Activated CD8-positive, alpha-beta memory T cell treated with anti-CD3 and anti-CD28 coated beads for 24 hours (primary cell): ENCODE data around the gene TRMT44.

Experiments
- DNase-seq: peaks from one replicate; pipeline ENCODE4 v3.0.0-alpha.2; 2020

TRMT44 gene

DNA sequence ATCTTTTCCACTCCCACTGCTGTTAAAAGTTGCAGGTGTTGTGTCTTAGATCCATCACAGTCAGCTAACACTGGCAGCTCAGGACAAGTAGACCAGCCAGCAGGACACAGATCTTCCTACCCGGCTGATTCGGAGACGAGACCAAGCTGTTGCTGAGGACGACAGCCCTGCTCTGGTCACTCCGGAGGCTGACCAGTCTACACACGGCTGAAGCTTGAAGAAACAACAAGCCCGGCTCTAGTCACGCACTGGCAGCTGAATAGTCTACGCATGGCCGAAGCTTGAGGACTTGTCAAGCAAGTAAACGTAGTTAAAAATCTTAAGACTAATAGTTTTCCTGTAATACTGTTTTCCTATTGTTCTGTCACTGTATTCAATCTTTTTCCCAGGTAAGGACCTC, 1.8 kb upstream of the TRMT44 start:
- DNase-seq: no peak

DNA sequence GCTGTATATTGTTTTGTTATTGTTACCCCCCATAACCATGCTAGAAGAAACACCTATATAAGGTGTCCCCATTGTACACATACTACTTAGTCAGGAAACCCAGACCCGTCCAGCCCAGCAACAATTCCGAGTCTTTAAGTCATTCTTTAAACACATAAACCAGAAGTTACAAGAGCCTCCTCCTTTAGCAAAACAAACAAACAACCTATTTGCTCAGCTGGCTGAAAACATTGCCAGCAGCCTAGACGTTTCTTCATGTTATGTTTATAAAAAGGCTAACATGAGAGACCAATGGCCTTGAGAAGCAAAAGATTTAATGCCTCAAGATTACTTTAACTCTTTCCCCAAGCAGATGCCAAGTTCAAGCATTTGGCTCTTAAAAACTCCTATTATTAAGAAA, 1.4 kb upstream of the TRMT44 start:
- no peak for DNase-seq

DNA sequence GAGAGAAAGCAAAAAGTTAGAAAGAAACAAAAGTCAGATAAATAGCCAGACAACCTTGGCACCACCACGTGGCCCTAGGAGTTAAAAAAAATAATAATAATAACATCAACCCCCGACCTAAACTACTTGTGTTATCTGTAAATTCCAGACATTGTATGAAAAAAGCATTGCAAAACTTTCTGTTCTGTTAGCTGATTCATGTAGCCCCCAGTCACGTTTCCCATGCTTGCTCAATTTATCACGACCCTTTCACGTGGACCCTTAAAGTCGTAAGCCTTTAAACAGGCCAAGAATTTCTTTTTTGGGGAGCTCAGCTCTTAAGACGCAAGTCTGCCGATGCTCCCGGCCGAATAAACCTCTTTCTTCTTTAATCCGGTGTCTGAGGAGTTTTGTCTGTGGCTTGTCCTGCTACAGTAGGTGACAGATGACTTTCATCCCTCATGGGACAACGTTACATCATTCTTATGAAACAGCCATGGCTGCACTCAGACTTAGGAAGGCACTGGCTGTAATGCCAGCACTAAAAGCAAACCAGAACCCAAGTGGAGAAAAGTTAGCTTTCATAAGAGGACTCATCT, 574 bp upstream of the TRMT44 start:
- DNase-seq: no peak

DNA sequence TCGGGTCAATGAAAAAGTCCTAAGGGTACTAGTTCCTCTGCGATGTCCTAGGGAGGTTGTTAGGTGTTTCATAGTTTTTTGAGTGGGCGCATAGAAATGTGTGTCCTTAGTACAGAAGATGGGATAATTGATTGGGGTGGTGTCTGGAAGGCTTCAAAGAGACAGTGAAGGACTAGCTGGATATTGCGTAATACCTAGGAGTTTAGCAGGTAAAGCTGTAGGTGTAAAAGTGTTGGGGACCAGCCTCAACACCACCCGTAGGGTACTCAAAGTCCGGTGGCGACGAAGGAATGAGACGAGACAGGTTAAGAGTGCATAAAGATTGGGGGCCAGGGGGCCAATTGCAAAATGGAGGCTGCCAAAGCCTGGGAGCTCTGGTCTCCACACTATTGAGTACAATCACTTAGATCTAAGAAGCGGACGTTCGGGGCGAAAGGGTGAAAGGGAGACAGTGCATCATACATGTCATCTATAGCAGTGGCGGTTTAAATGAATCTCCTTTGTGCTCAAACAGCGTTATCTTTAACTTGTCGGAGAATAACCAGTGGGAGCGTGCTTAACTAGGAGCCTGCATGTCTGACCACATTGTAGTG, 1.0 kb downstream of the TRMT44 start:
- no peak for DNase-seq

DNA sequence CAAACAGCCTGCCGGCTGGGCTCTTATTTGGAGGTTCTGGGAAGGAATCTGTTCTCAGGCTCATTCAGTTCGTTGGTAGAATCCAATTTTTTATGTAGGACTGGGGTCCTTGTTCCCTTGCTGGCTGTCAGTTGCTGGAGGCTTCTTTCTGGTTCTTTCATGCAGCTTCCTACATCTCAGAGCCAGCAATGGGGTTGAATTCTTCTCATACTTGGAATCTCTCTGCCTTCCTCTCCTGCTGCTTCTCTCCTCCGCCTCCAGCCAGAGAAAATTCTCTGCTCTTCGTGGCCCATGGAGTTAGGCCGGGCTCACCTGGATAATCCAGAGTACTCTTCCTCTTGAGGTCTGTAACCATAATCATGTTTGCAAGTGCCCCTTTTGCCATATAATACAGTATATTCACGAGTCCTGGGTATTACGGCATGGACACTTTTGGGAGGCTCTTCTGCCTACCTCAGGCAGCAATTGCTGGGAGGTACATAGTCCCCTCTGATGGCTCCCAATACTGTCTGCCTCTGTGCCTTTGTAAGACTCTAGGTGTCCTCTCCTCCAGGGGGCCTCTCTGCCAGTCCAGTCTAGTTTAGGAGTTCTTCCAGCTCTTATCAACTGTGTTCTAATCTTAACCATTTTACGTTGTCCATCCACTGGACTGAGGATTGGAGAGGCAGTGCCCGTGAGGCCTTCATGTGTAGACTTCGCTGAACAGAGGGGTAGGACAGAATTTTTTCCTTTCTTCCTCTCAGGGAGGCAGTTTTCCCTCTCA, 2.2 kb downstream of the TRMT44 start:
- DNase-seq: no peak

DNA sequence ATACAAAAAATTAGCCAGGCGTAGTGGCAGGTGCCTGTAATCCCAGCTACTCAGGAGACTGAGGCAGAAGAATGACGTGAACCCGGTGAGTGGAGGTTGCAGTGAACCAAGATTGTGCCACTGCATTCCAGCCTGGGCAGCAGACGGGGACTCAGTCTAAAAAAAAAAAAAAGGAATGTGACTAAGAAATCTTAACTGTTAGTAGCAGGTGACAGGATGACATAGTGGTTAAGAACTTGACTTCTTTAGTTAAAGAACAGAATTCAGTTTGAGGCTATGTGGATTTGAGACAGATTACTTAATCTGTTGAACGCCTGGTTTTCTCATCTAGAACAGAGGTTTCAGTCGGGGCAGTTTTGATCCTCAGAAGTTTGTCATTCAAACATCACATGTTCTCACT, 3.2 kb downstream of the TRMT44 start:
- no peak for DNase-seq

DNA sequence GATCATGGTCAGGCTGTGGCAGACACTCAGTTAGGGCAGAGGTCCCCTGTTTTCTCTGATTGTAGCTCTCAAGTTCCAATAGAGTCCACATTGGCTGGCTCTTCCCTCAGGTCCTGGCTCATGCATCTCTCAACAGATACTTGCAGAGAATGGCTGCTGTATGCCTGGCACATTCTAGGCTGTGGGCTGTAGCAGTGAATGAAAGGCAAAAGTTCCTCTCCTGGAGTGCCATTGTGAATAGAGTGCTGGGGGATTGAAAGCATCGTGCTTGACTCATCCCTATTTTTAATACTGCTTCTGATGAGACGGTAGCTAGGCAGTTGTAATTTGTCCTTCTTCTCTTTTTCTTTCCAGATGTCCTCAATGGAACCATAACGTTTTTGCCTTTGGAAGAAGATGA, 5.5 kb downstream of the TRMT44 start:
- no peak for DNase-seq

DNA sequence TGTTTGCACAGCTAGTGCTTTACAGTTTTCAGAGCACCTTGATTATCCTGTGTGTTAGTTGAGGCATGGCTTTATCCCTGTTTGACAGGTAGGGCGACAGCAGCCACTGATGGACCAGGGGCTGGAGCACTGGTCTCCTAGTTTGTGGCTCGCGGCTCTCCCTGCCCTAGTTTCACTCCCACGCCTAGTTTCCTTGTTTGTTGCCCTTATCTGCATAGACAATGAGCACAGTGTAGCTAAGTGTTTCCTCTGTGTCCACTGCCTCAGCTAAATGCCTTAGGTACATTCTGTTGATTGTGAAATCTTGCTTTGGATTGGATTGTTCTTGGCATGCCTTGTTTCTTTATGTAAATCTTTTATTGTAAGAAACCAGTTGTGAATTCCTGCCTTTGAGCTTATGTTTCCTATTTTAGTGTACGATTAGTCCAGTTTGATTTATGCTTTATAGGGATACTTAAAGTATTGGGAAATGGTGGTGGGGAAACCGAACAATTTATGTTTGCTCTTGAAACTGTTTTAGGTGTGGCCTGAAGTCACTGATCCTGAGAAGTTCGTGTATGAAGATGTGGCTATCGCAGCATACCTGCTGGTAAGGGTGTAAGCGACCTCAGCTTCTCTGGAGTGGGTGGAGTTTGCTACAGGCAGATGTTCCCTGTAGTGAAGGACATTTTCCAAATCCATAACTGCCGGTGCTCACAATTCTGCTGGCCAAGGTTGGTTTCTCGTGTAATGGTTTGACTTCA, 11.0 kb downstream of the TRMT44 start:
- no peak for DNase-seq

DNA sequence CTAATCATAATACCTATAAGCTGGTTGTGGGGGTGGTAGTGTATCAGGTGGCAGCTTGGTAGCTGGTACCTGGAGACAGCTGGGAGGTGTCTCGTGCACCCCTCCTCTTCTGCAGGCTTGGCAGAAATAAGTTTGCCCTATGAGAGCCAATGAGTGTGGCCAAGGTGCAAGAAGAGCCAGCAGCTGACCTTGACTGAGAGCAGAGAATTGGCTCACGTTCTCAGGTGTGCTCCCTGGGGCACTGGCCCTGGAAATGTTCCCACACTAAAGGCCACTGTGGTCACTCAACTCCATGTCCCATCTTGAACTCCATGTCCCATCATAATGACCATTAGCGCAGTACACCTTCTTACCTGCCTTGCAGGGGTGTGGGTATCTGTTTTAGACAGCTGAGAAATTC, 13.4 kb downstream of the TRMT44 start:
- DNase-seq: no peak

DNA sequence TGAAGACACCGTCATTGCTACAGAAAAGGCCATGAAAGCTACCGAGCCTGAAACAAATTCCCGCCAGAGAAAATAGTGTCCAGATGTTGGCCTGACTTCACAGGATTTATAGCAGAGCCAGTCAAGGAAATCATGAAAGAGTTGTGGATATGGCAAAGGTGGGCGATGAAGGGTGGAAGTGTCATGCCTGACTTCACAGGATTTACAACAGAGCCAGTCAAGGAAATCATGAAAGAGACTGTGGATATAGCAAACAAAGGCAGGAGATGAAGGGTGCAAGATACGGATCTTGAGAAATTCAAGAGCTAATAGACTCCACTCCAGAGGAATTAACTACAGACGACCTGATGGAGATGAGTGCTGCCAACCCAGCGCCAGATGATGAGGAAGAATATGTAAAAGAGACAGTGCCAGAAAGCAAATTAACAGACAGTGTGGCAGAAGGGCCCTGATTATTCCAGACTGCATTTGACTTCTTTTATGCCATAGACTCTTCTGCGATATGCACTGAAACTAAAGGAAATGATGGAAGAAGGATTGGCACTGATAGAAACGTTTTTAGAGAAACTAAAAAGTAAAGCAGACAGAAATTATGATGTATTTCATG, 17.2 kb downstream of the TRMT44 start:
- no peak for DNase-seq

DNA sequence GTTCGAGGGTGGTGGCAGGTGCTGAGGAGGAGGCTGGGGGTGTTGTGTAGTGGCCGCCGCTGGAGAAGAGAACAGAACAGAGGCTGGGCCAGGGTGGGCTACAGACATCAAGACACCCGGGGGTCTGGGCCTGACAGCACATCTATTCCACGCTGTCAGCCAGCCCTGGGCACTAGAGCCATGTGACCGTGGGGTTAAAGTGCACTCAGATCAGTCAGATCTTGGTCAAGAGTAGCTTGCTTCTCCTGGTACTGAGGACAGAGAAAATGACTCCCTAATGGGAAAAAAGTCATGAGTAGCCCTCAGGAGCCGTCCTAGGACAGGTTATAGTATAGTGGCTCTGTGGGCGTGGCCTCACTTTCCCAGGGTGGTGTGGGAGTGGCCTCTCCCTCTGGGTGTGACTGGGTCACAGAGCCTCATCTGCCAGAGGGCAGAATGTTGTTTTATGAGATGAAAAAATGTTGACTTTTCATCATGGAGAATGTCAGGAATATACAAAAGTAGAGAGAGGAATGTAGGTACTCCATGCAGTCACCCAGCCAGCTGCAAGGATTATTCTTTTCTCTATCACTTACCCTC, 19.4 kb downstream of the TRMT44 start:
- DNase-seq: no peak

DNA sequence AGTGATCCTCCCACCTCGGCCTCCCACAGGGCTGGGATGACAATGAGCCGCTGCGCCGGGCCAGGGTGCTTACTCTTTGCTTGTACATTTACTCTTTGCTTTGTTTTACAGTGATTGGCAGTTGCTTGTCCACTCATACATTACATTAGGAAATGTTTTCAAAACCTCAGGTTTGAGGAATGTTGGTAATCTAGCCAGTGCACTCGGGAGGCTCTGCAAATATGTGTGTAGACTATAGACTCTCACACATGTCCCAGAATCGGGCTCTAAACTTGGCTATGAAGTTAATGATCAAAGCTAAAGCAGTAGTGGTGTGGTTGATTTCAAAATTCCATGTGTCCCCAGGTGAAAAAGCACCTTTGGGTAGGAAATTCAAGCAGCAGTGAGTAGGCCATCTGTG, 20.5 kb downstream of the TRMT44 start:
- DNase-seq: no peak

DNA sequence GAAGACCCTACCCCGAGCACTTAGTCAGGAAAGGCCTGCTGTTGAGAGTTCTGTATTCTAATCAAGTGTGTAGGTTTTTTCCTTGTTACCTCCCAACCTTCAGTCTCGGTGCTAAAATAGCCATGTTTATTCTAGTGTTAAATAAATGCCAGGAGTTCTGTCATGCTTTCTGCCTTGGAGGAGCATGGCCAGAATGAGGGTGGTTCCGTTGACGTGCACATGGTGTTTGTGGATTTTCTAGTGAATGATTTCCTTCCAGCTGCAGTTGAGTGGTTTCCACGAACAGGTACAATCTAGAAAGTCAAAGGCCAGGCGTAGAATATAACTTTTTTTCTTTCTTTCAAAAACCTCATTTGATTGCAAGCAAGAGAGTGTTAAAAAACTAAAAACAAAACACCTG, 21.0 kb downstream of the TRMT44 start:
- no peak for DNase-seq

DNA sequence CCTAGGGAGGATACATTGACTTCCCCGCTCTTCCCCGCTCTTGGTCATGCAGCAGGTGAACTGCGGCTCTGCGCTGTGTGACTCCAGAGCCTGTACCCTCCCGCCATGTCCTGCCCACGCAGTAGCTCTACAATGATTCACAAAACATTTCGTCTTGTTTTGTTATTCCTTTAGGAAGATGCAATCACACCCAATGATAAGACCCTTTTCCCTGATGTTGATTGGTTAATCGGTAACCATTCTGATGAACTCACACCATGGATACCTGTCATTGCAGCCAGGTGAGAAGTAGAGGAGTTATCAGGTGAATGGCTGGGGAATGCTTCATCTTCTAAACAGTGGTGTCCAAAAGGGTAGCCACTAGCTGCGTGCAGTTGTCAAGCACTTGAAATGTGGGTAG, 23.2 kb downstream of the TRMT44 start:
- no peak for DNase-seq

DNA sequence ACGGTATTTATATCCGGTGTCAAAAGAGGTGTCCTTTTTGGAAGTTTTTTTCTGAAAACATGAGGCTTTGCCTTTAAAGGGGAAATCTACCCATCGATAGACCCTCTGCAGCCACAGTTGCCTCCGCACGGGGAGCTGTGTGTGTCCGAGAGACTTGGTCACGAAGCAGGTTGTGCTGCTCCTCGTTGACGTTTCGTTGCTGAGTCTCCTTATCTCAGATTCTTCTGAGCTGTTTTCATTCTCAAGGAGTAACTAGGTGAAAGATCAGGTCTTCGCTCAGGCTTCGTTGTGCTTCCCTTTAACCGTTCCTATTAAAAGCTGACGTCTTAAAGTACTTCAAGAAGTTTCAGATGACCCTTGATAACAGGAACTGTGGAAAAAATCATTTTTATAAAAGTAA, 23.8 kb downstream of the TRMT44 start:
- no peak for DNase-seq

DNA sequence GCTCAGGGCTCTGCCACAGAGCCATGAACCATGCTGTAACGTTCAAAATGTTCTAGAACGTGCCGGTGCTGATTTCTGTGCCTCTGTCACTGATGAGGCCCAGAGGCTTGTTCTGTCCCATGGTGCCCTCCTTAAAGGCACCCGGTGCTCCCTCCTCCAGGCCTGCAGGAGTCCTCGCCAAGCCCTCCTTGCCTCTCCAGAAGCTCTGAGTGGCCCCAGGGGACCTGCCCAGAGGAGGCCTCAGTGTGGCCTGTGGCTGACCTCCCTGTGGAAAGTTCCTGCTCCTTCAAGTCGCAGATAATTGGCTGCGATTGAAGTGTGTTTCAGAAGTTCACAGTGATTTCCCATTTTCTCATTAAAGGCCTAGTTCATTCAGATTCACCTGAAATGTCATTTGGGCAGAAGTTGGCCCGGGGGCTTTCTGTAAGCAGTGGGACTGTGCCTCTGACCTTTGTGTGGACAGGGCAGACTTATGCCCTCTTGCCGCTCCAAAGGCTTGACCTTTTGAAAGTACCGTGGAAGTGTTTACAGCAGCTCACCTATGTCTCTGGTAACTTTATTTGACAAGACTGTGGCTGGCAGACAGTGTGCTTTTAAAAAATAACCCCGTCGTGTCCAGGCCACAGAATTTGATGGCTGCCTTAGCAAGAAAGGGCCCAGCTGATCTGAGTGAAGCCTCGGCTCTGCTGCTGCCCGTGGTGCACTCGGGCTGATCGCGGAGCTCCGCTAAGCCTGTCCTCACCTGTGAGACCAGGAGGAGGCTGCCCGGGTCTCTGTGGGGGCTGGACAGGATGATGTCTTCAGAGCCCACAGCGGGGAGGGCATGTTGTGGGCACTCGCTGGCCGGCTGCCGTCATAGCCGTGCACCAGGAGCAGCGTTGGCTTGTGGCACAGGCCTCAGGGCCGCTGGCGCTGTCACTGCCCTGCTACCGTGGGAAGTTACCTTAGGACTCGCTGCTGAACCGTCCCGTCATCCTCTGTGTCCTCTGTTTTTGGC, 25.3 kb downstream of the TRMT44 start:
- no peak for DNase-seq

DNA sequence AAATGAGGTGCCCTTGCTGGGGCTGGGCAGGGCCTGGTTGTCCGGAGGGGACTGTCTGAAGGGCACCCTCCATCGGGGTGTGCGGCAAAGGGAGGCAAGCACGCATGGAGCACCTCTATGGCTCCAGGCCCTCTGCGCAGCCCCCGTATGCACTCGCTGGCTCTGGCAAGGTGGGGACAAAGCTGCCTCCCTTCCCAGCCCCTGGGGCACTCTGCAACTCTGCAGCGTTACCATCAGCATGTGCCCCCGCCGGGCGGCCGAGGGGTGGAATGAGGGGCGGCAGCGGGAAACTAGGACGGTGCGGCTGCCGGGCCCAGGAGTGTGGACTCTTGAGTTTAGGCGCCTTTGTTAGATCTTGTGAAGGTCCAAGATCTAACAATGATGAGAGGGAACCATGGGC, 26.4 kb downstream of the TRMT44 start:
- DNase-seq: no peak

DNA sequence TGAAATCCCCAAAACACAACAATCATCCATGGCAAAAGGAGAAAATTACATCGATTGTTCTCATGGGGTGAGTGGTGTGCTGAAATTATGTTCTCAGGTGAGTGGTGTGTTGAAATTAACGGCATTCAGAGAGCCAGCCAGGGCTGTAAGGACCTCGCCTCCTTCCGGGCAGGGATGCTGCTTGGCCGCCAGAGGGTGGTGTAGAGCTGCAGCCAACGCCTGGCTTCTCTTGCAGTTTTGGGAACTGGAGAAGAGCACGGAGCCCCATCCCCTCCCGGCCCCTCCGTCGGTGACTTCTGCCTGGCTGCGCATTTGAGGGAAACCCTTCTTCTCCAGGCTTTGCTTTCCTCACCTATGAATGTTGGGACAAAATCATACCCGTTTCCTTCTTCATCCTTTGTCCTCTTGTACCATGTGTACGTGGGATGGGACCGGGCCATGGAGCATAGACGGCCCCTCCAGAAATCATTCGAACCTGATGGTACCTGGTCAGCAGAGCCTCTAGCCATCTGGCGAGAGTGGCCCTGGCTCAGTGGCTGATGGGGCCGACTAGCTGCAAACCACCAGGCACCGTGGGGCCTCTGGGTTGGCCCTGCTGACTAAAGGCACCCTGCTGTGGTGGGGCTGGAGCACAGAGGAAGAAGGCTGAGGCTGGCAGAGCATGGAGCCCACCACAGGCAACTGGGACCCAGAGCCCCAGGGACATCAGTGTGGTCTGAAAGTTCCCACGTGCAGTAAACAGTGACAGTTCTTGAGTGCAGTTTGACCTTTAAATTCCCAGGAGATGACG, 28.4 kb downstream of the TRMT44 start:
- DNase-seq: peak; percentile 71

DNA sequence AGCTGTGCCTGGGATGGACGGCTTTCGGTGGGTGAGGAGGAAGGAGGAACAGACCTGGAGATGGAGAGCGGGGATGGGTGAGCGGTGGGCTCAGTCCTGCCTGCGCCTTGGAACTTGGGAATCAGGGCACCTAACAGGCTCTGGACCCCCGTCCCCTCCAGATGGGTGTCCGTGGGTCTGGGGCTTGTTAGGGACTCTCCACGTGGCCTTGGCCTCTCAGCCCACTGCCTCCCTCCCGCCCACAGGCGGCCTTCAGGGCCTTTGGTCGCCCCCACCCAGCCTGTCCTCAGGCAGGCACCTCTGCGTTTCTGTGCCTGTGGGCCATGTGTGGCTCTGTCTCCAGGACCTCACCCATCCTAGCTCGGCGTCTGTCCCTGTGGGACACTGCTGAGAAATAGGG, 29.0 kb downstream of the TRMT44 start:
- DNase-seq: no peak

DNA sequence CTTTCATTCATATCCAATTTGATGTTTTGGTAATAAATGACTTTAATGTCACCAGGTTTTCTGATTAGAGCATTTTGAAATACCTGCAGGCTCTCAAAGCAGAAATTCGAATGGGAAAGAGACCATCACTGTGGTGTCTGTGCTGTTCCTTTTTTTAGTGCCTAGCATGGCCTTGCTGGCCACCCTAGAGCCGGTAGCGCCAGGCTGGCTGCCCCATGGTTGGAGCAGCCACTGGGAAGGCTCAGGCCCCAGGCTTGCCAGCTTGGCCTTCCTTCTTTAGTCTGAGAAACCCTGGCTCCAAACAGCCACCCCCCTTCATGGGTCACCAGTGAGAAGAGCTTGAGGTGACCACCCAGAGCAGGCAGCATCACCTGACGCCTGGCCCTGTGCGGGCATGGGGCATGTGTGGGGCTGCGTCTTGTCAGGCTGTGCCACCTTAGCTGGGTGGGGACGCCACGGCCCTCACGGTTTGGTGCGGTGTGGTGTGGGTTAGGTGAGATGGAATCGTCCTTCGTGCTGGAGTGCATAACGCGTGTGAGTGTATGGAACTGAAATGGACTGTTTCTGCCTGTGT, 30.0 kb downstream of the TRMT44 start:
- DNase-seq: no peak
